HG02870 (cell line): ENCODE measurements around the gene MSH6.

ENCODE experiments used
- ATAC-seq: cut with Tn5 transposase; IDR thresholded peaks from one replicate; pipeline ENCODE4 v1.9.1; 2021; ENCODE audit warnings: mild to moderate bottlenecking, moderate library complexity; ENCODE audit not compliant: unreplicated experiment

The MSH6 gene, protein sequence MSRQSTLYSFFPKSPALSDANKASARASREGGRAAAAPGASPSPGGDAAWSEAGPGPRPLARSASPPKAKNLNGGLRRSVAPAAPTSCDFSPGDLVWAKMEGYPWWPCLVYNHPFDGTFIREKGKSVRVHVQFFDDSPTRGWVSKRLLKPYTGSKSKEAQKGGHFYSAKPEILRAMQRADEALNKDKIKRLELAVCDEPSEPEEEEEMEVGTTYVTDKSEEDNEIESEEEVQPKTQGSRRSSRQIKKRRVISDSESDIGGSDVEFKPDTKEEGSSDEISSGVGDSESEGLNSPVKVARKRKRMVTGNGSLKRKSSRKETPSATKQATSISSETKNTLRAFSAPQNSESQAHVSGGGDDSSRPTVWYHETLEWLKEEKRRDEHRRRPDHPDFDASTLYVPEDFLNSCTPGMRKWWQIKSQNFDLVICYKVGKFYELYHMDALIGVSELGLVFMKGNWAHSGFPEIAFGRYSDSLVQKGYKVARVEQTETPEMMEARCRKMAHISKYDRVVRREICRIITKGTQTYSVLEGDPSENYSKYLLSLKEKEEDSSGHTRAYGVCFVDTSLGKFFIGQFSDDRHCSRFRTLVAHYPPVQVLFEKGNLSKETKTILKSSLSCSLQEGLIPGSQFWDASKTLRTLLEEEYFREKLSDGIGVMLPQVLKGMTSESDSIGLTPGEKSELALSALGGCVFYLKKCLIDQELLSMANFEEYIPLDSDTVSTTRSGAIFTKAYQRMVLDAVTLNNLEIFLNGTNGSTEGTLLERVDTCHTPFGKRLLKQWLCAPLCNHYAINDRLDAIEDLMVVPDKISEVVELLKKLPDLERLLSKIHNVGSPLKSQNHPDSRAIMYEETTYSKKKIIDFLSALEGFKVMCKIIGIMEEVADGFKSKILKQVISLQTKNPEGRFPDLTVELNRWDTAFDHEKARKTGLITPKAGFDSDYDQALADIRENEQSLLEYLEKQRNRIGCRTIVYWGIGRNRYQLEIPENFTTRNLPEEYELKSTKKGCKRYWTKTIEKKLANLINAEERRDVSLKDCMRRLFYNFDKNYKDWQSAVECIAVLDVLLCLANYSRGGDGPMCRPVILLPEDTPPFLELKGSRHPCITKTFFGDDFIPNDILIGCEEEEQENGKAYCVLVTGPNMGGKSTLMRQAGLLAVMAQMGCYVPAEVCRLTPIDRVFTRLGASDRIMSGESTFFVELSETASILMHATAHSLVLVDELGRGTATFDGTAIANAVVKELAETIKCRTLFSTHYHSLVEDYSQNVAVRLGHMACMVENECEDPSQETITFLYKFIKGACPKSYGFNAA (N-terminal part only)

GRCh38 chr2:47782671-47783485, at the start of gene MSH6:
MSH6 (plus strand) TSS chr2:47783145; CDS start chr2:47783234, 89 bp downstream.
- ATAC-seq: peak; percentile 80

DNA sequence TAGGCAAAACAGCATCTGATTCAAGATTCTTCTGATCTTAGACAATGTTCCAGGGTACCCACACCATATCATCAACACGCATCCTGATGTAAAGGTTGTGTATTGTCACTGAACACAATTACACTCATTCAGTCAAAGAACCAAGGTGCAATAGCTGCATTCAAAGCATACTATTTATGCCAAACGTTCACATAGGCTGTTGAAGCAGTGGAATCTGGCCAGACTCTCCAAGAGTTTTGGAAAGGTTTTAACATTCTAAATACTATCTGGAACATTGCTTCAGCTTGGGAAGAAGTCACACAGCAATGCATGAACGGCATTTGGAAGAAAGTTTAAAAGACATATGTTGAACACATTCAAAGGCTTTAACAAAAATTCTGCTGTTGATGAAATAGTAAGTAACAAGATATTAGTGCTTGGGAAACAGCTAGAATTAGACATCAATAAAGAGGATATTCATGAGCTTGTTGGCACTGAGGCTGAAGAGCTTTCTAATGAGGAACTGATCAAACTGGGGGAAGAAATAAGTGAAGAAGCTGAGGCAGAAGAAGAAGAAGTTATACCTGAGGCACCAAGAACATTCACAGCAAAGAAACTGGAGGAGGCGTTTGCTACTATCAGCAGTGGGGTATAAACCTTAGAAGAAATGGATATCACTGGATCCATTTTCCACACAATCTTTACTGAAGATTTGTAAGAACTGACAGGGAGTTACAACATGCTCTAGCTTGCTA, 47.6 kb upstream of the MSH6 start:
- ATAC-seq: no peak

DNA sequence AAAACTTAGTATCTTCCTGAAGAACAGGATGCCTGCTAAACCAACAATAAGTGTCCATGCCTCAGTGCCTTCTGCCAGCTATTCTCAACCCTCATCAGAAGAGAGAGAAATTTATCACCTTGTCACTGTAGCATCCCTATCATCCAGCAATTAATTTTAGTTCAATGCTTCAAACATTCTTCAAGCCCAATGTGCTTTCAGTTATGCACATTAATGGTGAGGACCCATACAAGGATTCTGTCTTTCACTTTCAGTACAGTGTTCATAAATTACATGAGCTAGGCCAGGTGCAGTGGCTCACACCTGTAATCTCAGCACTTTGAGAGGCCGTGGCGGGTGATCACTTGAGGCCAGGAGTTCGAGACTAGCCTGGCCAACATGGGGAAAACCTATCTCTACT, 47.0 kb upstream of the MSH6 start:
- no peak for ATAC-seq

GRCh38 chr2:47737191-47737975, 45.6 kb upstream of the MSH6 start:
- ATAC-seq: no peak

- ATAC-seq: no peak
Observed at GRCh38 chr2:47738331-47738730, 44.6 kb upstream of the MSH6 start.

DNA sequence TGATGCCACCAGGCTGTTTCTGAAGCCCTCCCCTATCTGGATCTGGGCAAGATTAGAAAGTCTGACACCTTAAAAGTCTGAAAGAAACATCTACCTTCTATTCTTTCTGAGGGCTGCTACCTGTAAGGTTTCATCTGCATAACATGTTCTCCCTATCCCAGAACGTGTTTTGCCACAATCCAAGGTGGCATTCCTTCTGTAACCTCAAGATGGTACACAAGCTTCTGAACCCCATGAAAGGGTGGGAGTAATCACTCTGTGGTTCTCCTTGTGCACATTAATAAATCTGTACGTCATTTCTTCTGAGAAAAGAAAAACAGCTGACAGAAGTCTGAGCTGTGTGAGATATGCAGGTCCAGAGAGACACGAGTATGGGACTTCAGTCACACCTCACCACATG, 41.8 kb upstream of the MSH6 start:
- no peak for ATAC-seq

GRCh38 chr2:47741637-47742036, 41.3 kb upstream of the MSH6 start:
- ATAC-seq: no peak

- no peak for ATAC-seq
Observed at GRCh38 chr2:47744074-47744473, 38.9 kb upstream of the MSH6 start.

DNA sequence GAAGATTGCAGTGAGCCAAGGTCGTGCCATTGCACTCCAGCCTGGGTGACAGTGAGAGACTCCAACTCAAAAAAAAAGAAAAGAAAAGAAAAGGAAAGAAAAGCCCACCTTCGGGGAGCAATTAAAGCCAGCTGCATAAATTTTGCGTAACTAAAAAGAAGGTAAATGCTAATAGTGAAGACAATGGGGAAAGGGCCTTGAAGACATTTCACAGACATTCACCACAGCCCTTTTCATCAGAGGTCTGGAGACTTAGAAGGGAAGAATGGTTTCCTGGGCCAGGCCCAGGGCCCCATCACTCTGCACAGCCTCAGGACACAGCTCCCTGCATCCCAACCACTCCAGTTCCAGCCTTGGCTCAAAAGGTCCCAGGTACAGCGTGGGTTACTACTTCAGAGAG, 35.1 kb upstream of the MSH6 start:
- ATAC-seq: no peak

- ATAC-seq: peak; percentile 24
Observed at GRCh38 chr2:47751856-47752414, 31.0 kb upstream of the MSH6 start.

DNA sequence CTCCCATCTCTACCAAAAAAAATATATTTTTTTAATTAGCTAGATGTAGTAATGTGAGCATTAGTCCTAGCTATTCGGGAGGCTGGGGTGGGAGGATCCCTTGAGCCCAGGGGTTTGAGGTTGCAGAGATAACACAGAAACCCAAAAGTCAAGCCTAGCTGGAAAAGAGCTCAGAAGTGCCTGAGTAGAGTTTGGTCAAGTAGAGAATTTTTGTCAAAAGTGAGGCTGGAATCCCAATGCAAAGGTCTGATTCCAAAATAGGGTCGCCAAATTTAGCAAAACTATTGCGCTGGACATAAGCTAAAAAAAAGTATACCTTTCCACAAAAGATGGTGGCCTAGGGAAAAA, 15.5 kb upstream of the MSH6 start:
- ATAC-seq: no peak

- ATAC-seq: peak; percentile 67
Observed at GRCh38 chr2:47767880-47768609, 14.9 kb upstream of the MSH6 start.

GRCh38 chr2:47769318-47769717, 13.6 kb upstream of the MSH6 start:
- no peak for ATAC-seq

DNA sequence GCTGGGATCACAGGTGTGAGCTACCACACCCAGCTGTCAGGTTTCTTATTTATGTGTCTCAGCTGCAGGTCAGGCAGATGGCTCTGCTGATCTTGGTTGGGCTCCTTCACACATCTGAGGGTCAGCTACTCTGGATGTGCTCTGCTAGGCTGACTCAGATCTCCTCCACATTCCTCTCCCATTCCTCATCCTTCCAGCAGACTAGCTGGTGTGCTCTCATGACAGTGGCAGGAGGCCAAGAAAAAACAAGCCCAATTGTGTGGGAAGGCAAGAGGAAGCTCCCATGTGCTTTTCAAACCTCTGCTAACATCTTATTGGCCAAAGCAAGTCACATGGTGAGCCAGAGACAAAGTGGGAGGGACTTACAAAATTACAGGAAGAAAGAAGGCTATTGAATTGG, 11.7 kb upstream of the MSH6 start:
- ATAC-seq: no peak

DNA sequence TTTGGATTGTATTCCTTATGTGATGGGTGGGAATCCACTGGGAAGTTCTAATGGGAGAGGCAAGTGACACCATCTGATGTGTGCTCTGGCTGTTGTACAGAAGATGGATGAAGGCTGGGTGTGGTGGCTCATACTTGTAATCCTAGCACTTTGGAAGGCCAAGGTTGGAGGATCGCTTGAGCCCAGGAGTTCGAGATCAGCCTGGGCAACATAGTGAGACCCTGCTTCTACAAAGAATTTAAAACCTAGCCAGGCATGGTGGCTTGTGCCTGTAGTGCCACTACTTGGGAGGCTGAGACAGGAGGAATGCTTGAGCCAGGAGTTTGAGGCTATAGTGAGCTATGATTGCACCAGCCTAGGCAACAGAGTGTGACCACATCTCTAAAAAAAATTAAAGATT, 10.6 kb upstream of the MSH6 start:
- ATAC-seq: no peak

DNA sequence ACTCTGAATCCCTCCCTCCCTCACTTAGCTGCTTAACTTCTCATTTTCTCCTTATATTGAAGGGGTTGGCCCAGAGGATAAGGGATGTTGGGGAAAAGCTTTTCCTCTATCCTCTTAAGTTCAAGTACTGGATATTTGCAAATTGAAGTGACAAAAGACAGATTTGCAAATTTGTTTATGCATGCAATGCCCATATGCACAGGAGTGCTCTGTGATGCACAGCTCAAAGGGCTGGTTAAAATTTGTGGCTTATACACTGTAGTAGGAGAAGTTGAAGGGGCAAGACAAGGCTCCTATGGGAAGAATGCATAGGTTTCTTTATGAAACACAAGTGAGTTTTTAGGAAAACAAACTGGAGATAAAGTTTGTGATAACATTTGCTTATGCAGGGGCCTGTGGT, 8.4 kb upstream of the MSH6 start:
- ATAC-seq: no peak

DNA sequence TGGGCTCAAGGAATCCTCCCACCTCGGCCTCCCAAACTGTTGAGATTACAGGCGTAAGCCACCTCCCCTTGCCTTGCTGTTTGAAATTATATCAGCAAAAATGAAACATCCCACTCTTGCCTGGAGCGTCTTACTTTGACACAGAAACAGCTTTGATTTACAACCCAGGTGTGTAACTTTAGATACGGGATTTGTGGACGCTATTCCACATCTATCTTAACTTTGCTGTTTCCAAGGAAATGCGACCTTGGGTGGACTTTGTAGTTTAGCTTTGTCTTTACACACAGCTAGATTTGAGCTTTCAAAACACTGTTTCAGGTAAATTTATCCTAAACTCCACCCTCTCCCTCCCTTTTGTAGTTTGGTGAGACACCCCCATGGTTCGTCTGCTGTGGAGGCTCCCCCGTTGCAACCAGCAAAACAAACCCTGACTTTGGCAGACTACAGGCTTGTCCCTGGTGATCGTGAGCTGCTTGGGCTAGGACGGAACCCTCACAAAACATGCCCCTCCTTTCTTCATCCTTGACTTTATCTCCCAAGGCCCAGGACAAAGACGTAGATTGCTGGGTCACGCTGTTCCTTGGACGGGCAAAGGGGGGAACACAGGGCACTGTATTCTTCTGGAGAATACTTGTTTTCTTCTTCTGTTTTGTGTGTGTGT, 5.5 kb upstream of the MSH6 start:
- no peak for ATAC-seq
